Kidney glomerular epithelial cell (primary cell): ENCODE data around the gene RAB38.

Experiments used
- DNase-seq: peaks from one replicate; lab custom pipeline; 2025; lab: John Stamatoyannopoulos, UW

RAB38 gene

GRCh38 chr11:88103337-88104206 lies 71.7 kb downstream of the RAB38 start:
- peak; percentile 9 for DNase-seq

- DNase-seq = no peak
These were observed 72.7 kb downstream of the RAB38 start for GRCh38 chr11:88102598-88102934.

- DNase-seq = peak; percentile 49
These were observed 73.2 kb downstream of the RAB38 start for GRCh38 chr11:88101881-88102597.

GRCh38 chr11:88100151-88100550 lies 75.1 kb downstream of the RAB38 start:
- no peak for DNase-seq

GRCh38 chr11:88098289-88098688 lies 77.0 kb downstream of the RAB38 start:
- peak; percentile 6 for DNase-seq

GRCh38 chr11:88089134-88089533 lies 86.1 kb downstream of the RAB38 start:
- no peak for DNase-seq

GRCh38 chr11:88087337-88087736 lies 87.9 kb downstream of the RAB38 start:
- DNase-seq = no peak

GRCh38 chr11:88086297-88086696 lies 88.9 kb downstream of the RAB38 start:
- no peak for DNase-seq

- DNase-seq = no peak
These were observed 104.8 kb downstream of the RAB38 start for GRCh38 chr11:88070437-88070836.

- no peak for DNase-seq
These were observed 106.2 kb downstream of the RAB38 start for GRCh38 chr11:88068848-88069554.

- DNase-seq = no peak
These were observed 109.2 kb downstream of the RAB38 start for GRCh38 chr11:88066090-88066489.

GRCh38 chr11:88064097-88064705 lies 111.0 kb downstream of the RAB38 start:
- DNase-seq = no peak
